Progenitor cell of endocrine pancreas (in vitro differentiated cells): ENCODE measurements around the gene RFX2. TPM values are rescaled to one million over a fixed set of nuclear protein-coding genes. Genes with fewer than 3 reads are reported as not detected.
"Not testable (repeated sequence)": the region's sequence is repeated elsewhere in the genome, so short reads cannot be mapped to it uniquely, and the experiment has no call there.

ENCODE experiments used
- DNase-seq: peaks from one replicate; pipeline ENCODE4 v3.0.0; 2021; ENCODE audit warnings: low spot score; ENCODE audit not compliant: unreplicated experiment
- H3K27ac Mint-ChIP-seq: 2 replicates; pipeline ENCODE4 v1.8.0; 2021; ENCODE audit warnings: mild to moderate bottlenecking, moderate library complexity, mixed read lengths
- H3K27me3 Mint-ChIP-seq: 2 replicates; pipeline ENCODE4 v1.8.0; 2021; ENCODE audit warnings: mixed read lengths
- H3K36me3 Mint-ChIP-seq: 2 replicates; pipeline ENCODE4 v1.8.0; 2022; ENCODE audit warnings: mixed read lengths; ENCODE audit not compliant: insufficient read depth
- H3K4me1 Mint-ChIP-seq: 2 replicates; pipeline ENCODE4 v1.8.0; 2021; ENCODE audit warnings: low read depth, mixed read lengths
- H3K4me3 Mint-ChIP-seq: 2 replicates; pipeline ENCODE4 v1.8.0; 2021; ENCODE audit warnings: low read depth, mild to moderate bottlenecking, moderate library complexity, mixed read lengths
- H3K9me3 Mint-ChIP-seq: 2 replicates; pipeline ENCODE4 v1.8.0; 2021; ENCODE audit warnings: low read depth, mixed read lengths
- total RNA-seq: library from RNA; stranded (reverse); gene quantifications from 2 replicates; pipeline ENCODE4 v1.2.1, GENCODE V29; 2021
- TF ChIP-seq, protein P1 (sequence below): fragments of 200-600 bp; sonication (generic); IDR thresholded peaks from one replicate; pipeline ENCODE4 v1.5.0; 2021; ENCODE audit warnings: antibody characterized with exemption, mild to moderate bottlenecking; ENCODE audit not compliant: unreplicated experiment

The RFX2 gene
- total RNA-seq, 1 donor from 2014 or later: 24.2 TPM

DNA sequence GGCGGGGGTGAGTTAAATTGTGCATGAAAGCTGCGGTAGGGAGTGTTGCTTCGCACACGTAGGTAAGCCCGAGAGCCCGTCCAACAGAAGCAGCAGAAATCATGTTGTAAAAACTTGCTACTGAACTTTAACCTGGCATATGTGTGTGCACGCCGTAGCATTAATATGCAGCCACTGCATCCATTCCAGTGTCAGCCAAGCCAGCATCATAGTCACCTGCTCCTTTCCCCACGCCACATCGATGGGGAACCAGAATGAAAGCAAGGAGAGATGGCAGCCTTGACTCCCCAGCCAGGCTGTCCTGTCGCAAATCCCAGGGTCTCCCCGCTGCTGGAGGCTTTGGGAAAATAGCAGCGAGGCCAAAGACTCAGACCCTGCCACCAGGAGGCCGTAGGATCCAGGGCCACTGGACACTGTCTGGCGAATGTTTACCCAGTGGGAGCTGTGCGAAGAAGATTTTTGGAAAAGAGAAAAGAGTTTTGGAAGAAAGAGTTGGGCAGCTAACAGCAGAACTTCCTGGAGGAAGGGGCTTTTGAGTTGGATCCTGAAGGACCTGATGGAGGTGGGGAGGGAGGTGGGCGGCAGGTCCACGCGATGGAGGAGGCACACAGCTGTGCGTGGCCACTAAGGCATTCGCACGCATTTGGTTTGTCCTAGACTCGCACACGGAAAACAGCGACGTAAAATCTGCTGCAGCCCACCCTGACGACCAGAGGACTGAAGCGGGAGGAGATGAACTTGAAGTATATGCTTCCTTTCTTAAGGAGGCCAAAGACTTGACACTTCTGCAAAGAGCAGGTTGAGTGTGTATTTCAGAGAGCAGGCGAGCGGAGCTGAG lies 83.7 kb downstream of the RFX2 start:
- peak overlapping the region; percentile 74 for H3K27ac Mint-ChIP-seq
- no peaks in the 10 kb centered on the region for H3K27me3 Mint-ChIP-seq
- peaks cover 5% of the 10 kb centered on the region for H3K9me3 Mint-ChIP-seq
- H3K36me3 Mint-ChIP-seq: peaks cover 20% of the 10 kb centered on the region
- TF ChIP-seq, protein P1, sequence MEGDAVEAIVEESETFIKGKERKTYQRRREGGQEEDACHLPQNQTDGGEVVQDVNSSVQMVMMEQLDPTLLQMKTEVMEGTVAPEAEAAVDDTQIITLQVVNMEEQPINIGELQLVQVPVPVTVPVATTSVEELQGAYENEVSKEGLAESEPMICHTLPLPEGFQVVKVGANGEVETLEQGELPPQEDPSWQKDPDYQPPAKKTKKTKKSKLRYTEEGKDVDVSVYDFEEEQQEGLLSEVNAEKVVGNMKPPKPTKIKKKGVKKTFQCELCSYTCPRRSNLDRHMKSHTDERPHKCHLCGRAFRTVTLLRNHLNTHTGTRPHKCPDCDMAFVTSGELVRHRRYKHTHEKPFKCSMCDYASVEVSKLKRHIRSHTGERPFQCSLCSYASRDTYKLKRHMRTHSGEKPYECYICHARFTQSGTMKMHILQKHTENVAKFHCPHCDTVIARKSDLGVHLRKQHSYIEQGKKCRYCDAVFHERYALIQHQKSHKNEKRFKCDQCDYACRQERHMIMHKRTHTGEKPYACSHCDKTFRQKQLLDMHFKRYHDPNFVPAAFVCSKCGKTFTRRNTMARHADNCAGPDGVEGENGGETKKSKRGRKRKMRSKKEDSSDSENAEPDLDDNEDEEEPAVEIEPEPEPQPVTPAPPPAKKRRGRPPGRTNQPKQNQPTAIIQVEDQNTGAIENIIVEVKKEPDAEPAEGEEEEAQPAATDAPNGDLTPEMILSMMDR: no peak
- DNase-seq: no peak
- peaks cover 8% of the 10 kb centered on the region for H3K4me1 Mint-ChIP-seq
- no peak overlapping the region for H3K4me3 Mint-ChIP-seq

DNA sequence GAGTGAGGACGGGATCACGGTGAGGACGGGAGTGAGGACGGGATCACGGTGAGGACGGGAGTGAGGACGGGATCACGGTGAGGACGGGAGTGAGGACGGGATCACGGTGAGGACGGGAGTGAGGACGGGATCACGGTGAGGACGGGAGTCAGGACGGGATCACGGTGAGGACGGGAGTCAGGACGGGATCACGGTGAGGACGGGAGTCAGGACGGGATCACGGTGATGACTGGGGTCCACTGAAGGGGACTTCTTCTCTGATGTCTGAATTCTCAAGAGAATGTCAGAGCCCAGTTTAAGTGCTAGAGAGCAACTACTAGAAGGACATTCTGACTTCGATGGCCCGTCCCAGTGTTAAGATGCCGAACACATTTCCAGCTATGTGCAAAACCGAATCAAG lies 85.5 kb downstream of the RFX2 start:
- not testable (repeated sequence) for H3K27ac Mint-ChIP-seq, H3K9me3 Mint-ChIP-seq, H3K27me3 Mint-ChIP-seq, DNase-seq, H3K4me3 Mint-ChIP-seq
- H3K36me3 Mint-ChIP-seq: peaks cover 16% of the 10 kb centered on the region
- H3K4me1 Mint-ChIP-seq: peaks cover 26% of the 10 kb centered on the region

DNA sequence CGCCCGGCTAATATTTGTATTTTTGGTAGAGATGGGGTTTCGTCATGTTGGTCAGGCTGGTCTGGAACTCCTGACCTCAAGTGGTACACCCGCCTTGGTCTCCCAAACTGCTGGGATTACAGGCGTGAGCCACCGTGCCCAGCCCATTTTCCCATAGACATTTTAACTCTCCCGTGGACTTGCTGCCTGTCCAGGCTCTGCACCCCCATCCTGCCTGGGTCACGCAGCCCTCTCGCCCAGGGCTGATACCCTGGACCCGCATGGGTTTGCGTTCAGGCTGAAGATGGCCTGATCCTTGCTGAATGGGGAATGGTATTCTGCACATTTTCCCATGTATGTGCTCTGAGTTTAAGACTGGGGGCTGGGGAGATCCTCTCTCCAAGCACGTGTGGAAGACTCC lies 86.4 kb downstream of the RFX2 start:
- H3K36me3 Mint-ChIP-seq: peaks cover 13% of the 10 kb centered on the region
- H3K27ac Mint-ChIP-seq: peak overlapping the region; percentile 24
- no peaks in the 10 kb centered on the region for H3K27me3 Mint-ChIP-seq
- H3K9me3 Mint-ChIP-seq: no peaks in the 10 kb centered on the region
- H3K4me1 Mint-ChIP-seq: peaks cover 28% of the 10 kb centered on the region
- no peak overlapping the region for H3K4me3 Mint-ChIP-seq
- TF ChIP-seq, protein P1: no peak
- no peak for DNase-seq

DNA sequence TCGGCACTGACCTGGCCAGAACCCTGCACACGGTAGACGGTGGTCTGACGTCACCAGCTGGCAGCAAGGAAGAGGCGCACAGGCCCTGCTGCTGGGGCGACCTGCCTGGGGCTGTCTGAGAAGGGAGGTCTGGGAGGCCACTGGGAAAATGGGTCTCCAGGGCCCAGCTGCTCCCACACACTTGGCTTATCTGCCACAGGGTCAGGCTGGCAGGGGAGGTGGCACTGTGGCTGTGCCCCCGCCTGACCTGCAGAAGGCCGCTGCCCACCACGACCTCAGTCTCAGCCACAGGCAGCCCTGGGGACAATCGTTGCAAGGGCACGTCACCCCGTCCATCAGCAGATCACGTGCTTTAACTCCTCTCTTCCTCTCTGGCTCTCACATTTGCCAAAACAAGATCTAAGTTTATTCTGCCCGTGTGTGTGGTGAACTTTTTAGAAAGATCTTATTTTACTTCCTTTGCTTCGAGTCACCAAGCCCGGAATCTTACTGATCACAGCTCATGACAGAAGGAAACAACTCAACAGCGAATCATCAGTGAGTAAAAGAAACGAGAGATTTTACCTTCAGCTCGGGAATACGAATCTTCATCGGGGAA lies 87.1 kb downstream of the RFX2 start:
- TF ChIP-seq, protein P1: no peak
- no peaks in the 10 kb centered on the region for H3K9me3 Mint-ChIP-seq
- no peak overlapping the region for H3K4me3 Mint-ChIP-seq
- peaks cover 10% of the 10 kb centered on the region for H3K36me3 Mint-ChIP-seq
- H3K4me1 Mint-ChIP-seq: peaks cover 30% of the 10 kb centered on the region
- H3K27me3 Mint-ChIP-seq: no peaks in the 10 kb centered on the region
- no peak overlapping the region for H3K27ac Mint-ChIP-seq
- DNase-seq: no peak

DNA sequence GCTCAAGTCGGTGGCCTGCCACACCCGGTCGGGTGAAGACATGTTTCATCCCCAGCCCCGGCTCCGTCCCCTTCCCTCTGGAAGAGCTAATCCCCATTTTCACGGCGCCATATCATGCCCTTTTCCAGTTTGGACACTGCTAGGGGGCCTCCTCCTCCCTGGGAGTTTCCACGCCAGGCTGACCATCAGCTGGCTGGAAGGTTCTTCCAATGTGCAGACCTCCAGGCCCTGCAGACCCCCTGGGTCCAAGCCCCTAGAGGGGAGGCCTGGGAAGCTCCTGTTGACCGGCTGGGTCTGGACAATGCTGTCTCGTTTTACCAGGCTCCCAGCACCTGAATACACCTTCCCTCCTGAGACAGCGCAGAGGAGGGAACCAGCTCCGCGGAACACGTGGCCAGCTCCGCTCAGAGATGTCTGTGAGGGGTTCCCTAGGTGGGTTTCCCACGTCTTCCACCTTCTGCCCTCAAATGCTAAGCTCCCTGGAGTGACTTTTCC lies 87.7 kb downstream of the RFX2 start:
- Mint-ChIP-seq H3K36me3 (peaks cover 10% of the 10 kb centered on the region), H3K9me3 (no peaks in the 10 kb centered on the region), H3K4me3 (no peak overlapping the region), H3K4me1 (peaks cover 30% of the 10 kb centered on the region), H3K27me3 (no peaks in the 10 kb centered on the region), H3K27ac (peak overlapping the region; percentile 77)
- no peak for DNase-seq
- TF ChIP-seq, protein P1: no peak
